Mesothelial cell of epicardium (in vitro differentiated cells): ENCODE measurements around the gene TFDP2. TPM values are rescaled to one million over a fixed set of nuclear protein-coding genes. Genes with fewer than 3 reads are reported as not detected.

ENCODE experiments used
- DNase-seq, 2 experiments: peaks; one replicate each; pipeline ENCODE4 v3.0.0; 2021; ENCODE audit warnings: low spot score in 2 of 2; ENCODE audit not compliant: unreplicated experiment in 2 of 2
- H3K27ac Mint-ChIP-seq: 2 replicates; pipeline ENCODE4 v1.8.0; 2021; ENCODE audit warnings: mixed read lengths
- H3K27me3 Mint-ChIP-seq: 2 replicates; pipeline ENCODE4 v1.8.0; 2021; ENCODE audit warnings: low read depth, mixed read lengths
- H3K36me3 Mint-ChIP-seq: 2 replicates; pipeline ENCODE4 v1.8.0; 2021; ENCODE audit warnings: mixed read lengths
- H3K4me1 Mint-ChIP-seq: 2 replicates; pipeline ENCODE4 v1.8.0; 2021; ENCODE audit warnings: mixed read lengths
- H3K4me3 Mint-ChIP-seq: 2 replicates; pipeline ENCODE4 v1.8.0; 2021; ENCODE audit warnings: mild to moderate bottlenecking, moderate library complexity, mixed read lengths
- H3K9me3 Mint-ChIP-seq: 2 replicates; pipeline ENCODE4 v1.8.0; 2021; ENCODE audit warnings: mixed read lengths
- CTCF ChIP-seq: fragments of 200-600 bp; sonication (generic); IDR thresholded peaks from one replicate; pipeline ENCODE4 v1.5.0; 2021; ENCODE audit warnings: antibody characterized with exemption; ENCODE audit not compliant: unreplicated experiment
- total RNA-seq: library from RNA; stranded (reverse); gene quantifications from 3 replicates; pipeline ENCODE4 v1.2.1, GENCODE V29; 2021

TFDP2 gene
- total RNA-seq, 1 donor from 2014 or later, result 109 TPM

- Mint-ChIP-seq H3K9me3 (no peaks in the 10 kb centered on the region), H3K4me1 (no peaks in the 10 kb centered on the region), H3K36me3 (peaks cover 19% of the 10 kb centered on the region), H3K27ac (no peak overlapping the region), H3K4me3 (no peak overlapping the region), H3K27me3 (no peaks in the 10 kb centered on the region)
- TF ChIP-seq CTCF, result no peak
- DNase-seq, result no peak
These were observed 19.2 kb upstream of the TFDP2 start for GRCh38 chr3:142168514-142168913.

- H3K4me3 Mint-ChIP-seq, result no peak overlapping the region
- no peak overlapping the region for H3K27ac Mint-ChIP-seq
- DNase-seq, result no peak
- no peaks in the 10 kb centered on the region for H3K9me3 Mint-ChIP-seq
- peaks cover 21% of the 10 kb centered on the region for H3K36me3 Mint-ChIP-seq
- TF ChIP-seq CTCF, result no peak
- no peaks in the 10 kb centered on the region for H3K27me3 Mint-ChIP-seq
- no peaks in the 10 kb centered on the region for H3K4me1 Mint-ChIP-seq
These were observed 15.8 kb upstream of the TFDP2 start for GRCh38 chr3:142165194-142165593.

DNA sequence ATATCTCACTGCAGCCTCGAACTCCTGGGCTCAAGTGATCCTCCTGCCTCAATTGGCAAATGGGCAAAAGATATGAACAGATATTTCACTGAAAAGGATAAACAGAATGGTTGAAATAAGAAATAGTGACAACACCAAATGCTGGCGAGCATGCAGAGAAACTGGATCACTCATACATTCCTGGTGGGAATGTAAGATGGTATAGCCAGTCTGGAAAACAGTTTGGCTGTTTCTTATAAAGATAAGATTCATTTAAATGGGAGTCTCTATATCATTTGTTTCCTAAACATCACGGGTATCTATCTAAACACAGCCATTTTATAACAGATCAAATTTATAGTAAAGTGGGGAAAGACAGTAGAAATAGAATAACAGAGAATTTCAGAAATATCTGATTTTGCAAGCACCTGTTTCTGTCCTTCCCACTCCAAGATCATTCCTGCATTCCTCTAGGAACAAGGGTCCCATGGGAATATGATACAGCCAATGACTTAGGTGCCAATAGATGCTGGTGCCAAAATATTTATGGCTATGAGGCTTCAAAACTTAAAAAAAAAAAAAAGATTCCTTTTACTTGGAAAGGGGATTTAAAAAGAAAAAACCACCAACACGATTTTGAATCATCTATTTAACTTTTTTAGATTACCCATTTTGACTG, 9.9 kb upstream of the TFDP2 start:
- H3K9me3 Mint-ChIP-seq, result no peaks in the 10 kb centered on the region
- H3K4me3 Mint-ChIP-seq, result no peak overlapping the region
- no peak overlapping the region for H3K27ac Mint-ChIP-seq
- peaks cover 4% of the 10 kb centered on the region for H3K36me3 Mint-ChIP-seq
- H3K27me3 Mint-ChIP-seq, result peaks cover under 1% of the 10 kb centered on the region
- no peaks in the 10 kb centered on the region for H3K4me1 Mint-ChIP-seq
- no peak for TF ChIP-seq CTCF
- DNase-seq, result no peak

- TF ChIP-seq CTCF, result no peak
- Mint-ChIP-seq H3K4me1 (no peaks in the 10 kb centered on the region), H3K4me3 (no peak overlapping the region), H3K36me3 (no peaks in the 10 kb centered on the region), H3K27ac (no peak overlapping the region), H3K9me3 (no peaks in the 10 kb centered on the region), H3K27me3 (peaks cover 15% of the 10 kb centered on the region)
- no peak for DNase-seq
These were observed 4.8 kb upstream of the TFDP2 start for GRCh38 chr3:142154186-142154585.

DNA sequence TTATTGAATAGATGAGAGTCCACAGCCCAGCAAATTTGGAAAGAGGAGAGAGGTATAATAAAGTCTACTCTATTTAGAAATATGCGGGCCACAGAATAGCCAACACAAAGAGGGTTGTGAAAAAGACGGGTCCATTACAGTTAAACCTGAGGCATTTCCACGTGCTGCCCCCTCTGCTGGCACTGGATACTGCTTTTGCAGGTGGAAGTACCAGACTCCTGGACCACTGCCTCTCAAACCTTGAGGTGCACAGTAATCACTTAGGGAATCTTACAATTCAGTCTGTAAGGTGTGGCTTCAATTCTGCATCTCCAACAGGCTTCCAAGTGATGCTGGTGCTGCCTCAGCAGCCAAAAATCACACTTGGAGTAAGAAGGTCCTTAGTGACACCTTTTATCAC, 3.0 kb upstream of the TFDP2 start:
- Mint-ChIP-seq H3K4me1 (peaks cover 9% of the 10 kb centered on the region), H3K36me3 (no peaks in the 10 kb centered on the region), H3K27me3 (peaks cover 15% of the 10 kb centered on the region), H3K4me3 (no peak overlapping the region), H3K9me3 (no peaks in the 10 kb centered on the region), H3K27ac (no peak overlapping the region)
- DNase-seq, result no peak
- TF ChIP-seq CTCF, result no peak

DNA sequence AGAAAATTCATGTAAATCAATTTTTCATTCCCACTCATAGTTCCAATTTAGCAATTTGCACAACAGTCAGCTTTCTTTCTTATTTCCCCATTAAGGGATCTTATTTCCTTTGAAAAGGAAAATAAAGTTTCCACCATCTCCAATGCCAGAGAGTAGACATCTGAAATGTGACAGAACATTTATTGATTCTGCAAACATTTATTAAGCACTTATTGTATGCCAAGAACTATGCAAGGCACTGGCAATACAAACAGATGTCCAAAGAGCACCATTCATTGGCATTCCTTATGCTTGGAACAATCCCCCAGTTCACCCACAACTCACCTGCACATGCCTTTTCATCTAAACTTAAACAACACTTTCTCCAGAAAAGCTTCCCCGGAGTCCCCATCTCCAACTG, 2.5 kb upstream of the TFDP2 start:
- Mint-ChIP-seq H3K27me3 (peaks cover 15% of the 10 kb centered on the region), H3K4me1 (peaks cover 14% of the 10 kb centered on the region), H3K27ac (no peak overlapping the region), H3K4me3 (no peak overlapping the region), H3K9me3 (no peaks in the 10 kb centered on the region), H3K36me3 (no peaks in the 10 kb centered on the region)
- no peak for DNase-seq
- no peak for TF ChIP-seq CTCF
